ENCODE measurements around the gene FRMD4A.

DNA sequence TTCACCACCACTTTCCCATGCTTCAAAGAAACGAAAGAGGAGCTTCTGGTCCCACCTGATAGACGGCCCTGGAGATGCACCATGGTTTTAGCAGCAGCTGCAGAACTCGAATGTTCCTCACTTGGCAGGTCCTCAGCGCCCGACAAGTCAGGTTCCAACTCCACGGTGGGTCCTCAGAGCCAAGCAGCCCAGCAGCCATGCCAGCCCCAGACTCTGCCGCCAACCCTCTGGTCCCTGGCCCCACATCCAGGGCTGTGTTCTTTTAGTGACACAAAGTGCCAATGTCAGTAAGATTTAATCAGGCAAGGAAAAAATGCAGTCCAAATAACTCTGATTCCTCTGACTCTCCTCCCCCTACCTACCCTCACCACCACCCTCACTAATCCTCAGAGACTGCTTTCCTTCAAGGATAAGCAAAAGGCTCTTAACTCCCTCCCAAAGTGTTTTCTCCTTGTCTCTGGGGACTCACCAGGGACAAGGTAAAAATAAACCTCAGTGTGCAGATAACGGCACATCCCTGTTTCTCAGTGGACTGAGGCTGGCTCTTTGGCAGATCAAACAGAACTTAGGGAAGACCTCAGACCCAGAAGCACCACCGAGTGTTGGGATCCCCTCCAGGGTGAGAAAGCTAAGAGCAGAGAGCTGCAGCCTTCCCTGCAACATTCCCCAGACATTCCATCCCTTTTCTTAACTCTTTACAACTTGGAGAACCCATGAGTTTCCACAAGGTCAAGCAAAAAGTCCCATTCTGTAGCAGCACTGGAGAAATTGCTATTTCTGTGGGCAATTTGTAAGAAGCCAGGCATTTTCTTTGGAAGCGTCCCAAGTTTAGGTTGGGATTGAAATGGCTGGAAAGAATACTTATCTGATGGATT lies 358.9 kb downstream of the FRMD4A start:
- TF ChIP-seq, protein P1, sequence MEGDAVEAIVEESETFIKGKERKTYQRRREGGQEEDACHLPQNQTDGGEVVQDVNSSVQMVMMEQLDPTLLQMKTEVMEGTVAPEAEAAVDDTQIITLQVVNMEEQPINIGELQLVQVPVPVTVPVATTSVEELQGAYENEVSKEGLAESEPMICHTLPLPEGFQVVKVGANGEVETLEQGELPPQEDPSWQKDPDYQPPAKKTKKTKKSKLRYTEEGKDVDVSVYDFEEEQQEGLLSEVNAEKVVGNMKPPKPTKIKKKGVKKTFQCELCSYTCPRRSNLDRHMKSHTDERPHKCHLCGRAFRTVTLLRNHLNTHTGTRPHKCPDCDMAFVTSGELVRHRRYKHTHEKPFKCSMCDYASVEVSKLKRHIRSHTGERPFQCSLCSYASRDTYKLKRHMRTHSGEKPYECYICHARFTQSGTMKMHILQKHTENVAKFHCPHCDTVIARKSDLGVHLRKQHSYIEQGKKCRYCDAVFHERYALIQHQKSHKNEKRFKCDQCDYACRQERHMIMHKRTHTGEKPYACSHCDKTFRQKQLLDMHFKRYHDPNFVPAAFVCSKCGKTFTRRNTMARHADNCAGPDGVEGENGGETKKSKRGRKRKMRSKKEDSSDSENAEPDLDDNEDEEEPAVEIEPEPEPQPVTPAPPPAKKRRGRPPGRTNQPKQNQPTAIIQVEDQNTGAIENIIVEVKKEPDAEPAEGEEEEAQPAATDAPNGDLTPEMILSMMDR (conservative IDR thresholded peaks at IDR 0.05 in 1 of 2, IDR thresholded peaks at IDR 0.05 in 1 of 2; ENCODE audit: extremely low read depth in 1 of 2, insufficient read depth in 1 of 2, low read depth in 1 of 2, low read length in 2 of 2), result no peak
- TF ChIP-seq EZH2 (IDR thresholded peaks at IDR 0.05; ENCODE audit: borderline replicate concordance, low read length), result no peak
